GM19193 (cell line): ENCODE measurements around the gene SLC22A1.

ENCODE experiments used
- POLR2A ChIP-seq: IDR thresholded peaks from 4 replicates; pipeline ENCODE4 v1.6.1; 2011; ENCODE audit not compliant: insufficient read depth, insufficient read length; ENCODE audit errors: extremely low read depth

SLC22A1 gene

GRCh38 chr6:160203522-160203921 is 81.9 kb downstream of the SLC22A1 start:
- TF ChIP-seq POLR2A, result no peak

- TF ChIP-seq POLR2A, result no peak
Observed at GRCh38 chr6:160203953-160204352, 82.3 kb downstream of the SLC22A1 start.

- TF ChIP-seq POLR2A, result no peak
Observed at GRCh38 chr6:160204710-160205109, 83.1 kb downstream of the SLC22A1 start.

- no peak for TF ChIP-seq POLR2A
Observed at GRCh38 chr6:160207618-160208017, 86.0 kb downstream of the SLC22A1 start.
